Muscle of leg (tissue), 11 donors: Measurements from ENCODE around the gene GRPEL1. TPM values are rescaled to one million over a fixed set of nuclear protein-coding genes. Genes with fewer than 3 reads are reported as not detected.

Source experiments
- DNase-seq: peaks from one replicate; pipeline ENCODE4 v3.0.0; 2013
- H3K27ac ChIP-seq: one replicate; pipeline ENCODE4 v1.5.1; 2013; ENCODE audit warnings: mild to moderate bottlenecking, low read length, control low read depth
- H3K27me3 ChIP-seq: one replicate; pipeline ENCODE4 v1.6.1; 2013; ENCODE audit warnings: low read length; ENCODE audit not compliant: control insufficient read depth, insufficient read depth
- H3K36me3 ChIP-seq: one replicate; pipeline ENCODE4 v1.6.1; 2013; ENCODE audit warnings: low read length; ENCODE audit not compliant: control insufficient read depth, insufficient read depth
- H3K4me1 ChIP-seq: one replicate; pipeline ENCODE4 v1.6.1; 2013; ENCODE audit warnings: low read length; ENCODE audit not compliant: control insufficient read depth, insufficient read depth
- H3K4me3 ChIP-seq: one replicate; pipeline ENCODE4 v1.5.1; 2013; ENCODE audit warnings: low read length, control low read depth
- H3K9me3 ChIP-seq: replicated peaks from 2 replicates; pipeline ENCODE4 v1.6.1; 2013; ENCODE audit warnings: low read depth, low read length; ENCODE audit not compliant: control insufficient read depth
- WGBS: methylation state at CpG from one replicate; pipeline ENCODE4 v1.1.5; 2013; ENCODE audit warnings: missing lambda C conversion rate; ENCODE audit not compliant: insufficient coverage; 5-methylcytosine and 5-hydroxymethylcytosine counted together
- polyA plus RNA-seq, 8 donors: library from polyadenylated mRNA; unstranded; fragments of 120-200 nt; gene quantifications; one replicate each; pipeline versions ENCODE4 v1.2.1 to v1.2.3, GENCODE V29; 2013; ENCODE audit warnings: inconsistent platforms in 1 of 8, low replicate concordance in 1 of 8; ENCODE audit not compliant: insufficient read length in 8 of 8, insufficient read depth in 1 of 8
- total RNA-seq: library from RNA; stranded (reverse); fragments of 120-200 nt; gene quantifications from one replicate; pipeline ENCODE4 v1.2.4, GENCODE V29; 2013

The GRPEL1 gene
- total and polyA plus RNA-seq, 9 donors: 27.7 to 31.5 (median 30.0) TPM

- Histone ChIP-seq H3K27ac (peak overlapping the region; percentile 89), H3K27me3 (no peaks in the 10 kb centered on the region), H3K9me3 (no peaks in the 10 kb centered on the region), H3K4me1 (peaks cover 45% of the 10 kb centered on the region), H3K4me3 (peak overlapping the region; percentile 77), H3K36me3 (peaks cover 9% of the 10 kb centered on the region)
- 12% methylated on average over 42 of the region's 42 CpGs for WGBS
- peak; percentile 57 for DNase-seq
Observed at GRCh38 chr4:7041801-7042502, 25.9 kb downstream of the GRPEL1 start.

DNA sequence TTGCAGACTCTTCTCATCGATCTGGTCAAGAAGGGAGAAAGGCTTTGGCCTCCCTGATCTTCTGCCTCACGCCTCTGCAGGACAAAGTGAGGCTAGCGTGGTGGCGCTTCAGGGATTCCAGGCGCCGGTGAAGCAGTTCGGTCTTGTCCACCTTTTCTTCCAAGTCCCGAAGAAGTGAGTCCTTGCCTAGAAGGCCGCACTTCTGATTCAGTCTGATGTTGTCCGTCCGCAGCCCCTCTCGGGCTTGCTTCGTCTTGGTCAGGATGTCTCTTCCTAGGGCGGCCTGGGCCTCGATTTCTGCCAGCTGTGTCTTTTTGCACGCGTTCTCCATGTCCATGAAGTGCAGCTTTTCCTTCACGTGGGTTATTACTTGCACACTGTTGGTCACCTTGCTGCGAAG lies 26.6 kb downstream of the GRPEL1 start:
- Histone ChIP-seq H3K4me1 (peaks cover 38% of the 10 kb centered on the region), H3K27ac (no peak overlapping the region), H3K36me3 (peaks cover 6% of the 10 kb centered on the region), H3K4me3 (no peak overlapping the region), H3K9me3 (no peaks in the 10 kb centered on the region), H3K27me3 (no peaks in the 10 kb centered on the region)
- 87% methylated on average over 19 of the region's 19 CpGs for WGBS
- no peak for DNase-seq

GRCh38 chr4:7040765-7041164 lies 27.1 kb downstream of the GRPEL1 start:
- no peak overlapping the region for H3K4me3 ChIP-seq
- H3K9me3 ChIP-seq: no peaks in the 10 kb centered on the region
- peaks cover 33% of the 10 kb centered on the region for H3K4me1 ChIP-seq
- no peaks in the 10 kb centered on the region for H3K27me3 ChIP-seq
- H3K36me3 ChIP-seq: peaks cover 6% of the 10 kb centered on the region
- no peak overlapping the region for H3K27ac ChIP-seq
- WGBS: 57% methylated on average over 1 of the region's 4 CpGs
- DNase-seq: no peak

- no peak for DNase-seq
- Histone ChIP-seq H3K36me3 (peaks cover 6% of the 10 kb centered on the region), H3K4me3 (no peak overlapping the region), H3K27ac (no peak overlapping the region), H3K27me3 (no peaks in the 10 kb centered on the region), H3K9me3 (no peaks in the 10 kb centered on the region), H3K4me1 (peaks cover 15% of the 10 kb centered on the region)
- WGBS: no CpG with 5 or more reads among the region's 6 CpGs
Observed at GRCh38 chr4:7037425-7037824, 30.4 kb downstream of the GRPEL1 start.

DNA sequence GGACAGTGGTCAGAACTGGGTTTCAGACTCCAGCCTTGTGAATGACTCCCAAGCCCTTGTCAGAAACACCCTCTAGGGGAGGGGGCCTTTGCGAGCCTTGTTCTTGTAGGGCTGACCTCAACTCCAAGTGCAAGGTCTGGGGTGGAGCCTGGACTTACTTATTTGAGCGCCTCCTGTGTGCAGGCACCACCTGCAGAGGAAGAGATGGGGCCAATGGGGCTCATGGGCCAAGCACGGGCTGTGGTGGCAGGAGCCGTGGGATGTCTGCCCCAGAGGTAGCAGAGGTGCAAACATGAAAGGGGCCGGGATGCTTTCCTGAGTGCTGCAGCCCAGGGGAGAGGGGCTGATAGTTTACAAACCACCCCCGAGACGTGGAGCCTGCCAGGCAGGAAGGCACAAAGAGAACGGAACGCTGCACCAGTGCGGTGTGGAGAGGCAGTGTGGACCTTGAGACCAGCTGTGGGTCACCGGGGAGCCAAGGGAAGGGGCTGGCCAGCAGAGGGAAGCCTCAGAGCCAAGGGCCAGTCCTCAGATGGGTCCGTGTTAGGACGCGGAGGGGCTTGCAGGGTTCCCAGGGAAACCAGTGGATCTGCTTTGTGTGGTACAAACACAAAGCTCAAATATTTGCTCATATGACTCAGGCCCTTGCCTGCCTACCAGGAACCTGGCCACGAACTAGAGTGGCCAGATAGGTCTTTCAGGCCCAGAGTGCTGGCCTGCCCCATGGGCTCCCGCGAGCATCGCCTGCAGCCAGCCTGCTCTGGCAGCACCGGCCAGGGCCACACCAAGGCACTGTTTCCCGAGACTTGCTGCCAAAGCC lies 33.4 kb downstream of the GRPEL1 start:
- Histone ChIP-seq H3K4me1 (no peaks in the 10 kb centered on the region), H3K27me3 (no peaks in the 10 kb centered on the region), H3K4me3 (no peak overlapping the region), H3K27ac (no peak overlapping the region), H3K36me3 (peaks cover 33% of the 10 kb centered on the region), H3K9me3 (no peaks in the 10 kb centered on the region)
- 53% methylated on average over 19 of the region's 20 CpGs for WGBS
- no peak for DNase-seq

DNA sequence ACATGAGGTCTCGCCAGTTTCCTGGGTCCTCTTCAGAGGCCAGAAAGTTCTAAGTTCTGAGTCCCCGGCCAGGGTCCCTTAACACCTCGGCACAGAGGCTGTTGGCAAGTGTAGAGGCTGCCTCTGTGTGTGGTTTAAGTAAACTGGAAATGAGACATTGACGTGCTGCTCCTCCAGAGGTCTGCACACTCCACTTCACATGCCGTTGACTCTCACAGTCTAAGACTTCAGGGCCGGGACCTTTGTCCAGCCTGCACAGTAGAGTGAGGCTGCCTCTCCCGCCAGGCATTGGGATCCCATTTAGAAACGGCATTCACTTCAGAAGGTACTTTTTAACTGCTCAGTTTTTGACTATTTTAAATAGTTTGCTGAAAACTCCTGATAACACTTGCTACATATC lies 35.3 kb downstream of the GRPEL1 start:
- Histone ChIP-seq H3K27ac (no peak overlapping the region), H3K4me3 (no peak overlapping the region), H3K4me1 (no peaks in the 10 kb centered on the region), H3K9me3 (no peaks in the 10 kb centered on the region), H3K36me3 (peaks cover 47% of the 10 kb centered on the region), H3K27me3 (no peaks in the 10 kb centered on the region)
- DNase-seq: no peak
- WGBS: 74% methylated on average over 5 of the region's 8 CpGs

DNA sequence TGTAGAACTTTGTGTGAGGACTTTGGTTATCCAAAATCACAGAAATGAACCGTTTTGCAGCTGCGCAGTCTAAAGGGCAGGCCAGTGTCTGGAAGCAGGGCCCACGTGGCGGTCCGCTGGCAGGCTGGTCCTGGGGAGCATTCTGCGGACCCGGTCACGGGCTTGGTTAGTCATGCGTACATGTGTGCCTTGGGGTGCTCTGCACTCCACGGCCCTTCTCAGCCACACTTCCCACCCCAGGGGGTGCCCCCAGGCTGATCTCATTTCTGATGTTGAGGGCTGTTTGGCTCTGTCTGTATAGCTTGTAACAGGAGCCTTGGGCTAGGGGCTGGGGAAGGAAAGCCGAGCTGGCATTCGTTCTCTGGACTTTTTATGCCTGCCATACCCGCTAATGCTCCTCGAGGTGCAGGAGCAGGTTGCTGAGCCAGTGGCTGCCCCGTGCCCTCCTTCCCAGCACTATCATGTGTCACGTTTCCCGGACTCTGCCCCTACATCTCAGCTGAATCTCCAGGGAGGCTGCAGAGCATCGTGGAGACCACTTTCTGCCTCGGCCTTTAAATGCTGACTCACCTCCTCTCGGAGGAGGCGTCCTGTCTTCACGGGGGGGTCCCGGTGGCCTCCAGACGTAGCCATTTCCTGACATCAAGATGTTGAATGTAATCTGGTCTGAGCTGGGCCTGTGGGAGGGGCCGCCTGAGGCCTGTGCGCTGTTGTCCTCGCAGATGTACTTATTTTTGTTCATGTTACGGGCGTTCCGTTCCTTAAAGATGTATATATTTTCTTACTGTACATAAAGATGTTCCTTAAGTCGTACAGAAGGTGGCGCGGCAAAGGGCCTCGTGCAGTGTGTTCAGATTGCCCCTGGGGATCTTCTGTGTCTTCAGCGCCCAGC lies 36.1 kb downstream of the GRPEL1 start:
- Histone ChIP-seq H3K4me3 (no peak overlapping the region), H3K36me3 (peaks cover 53% of the 10 kb centered on the region), H3K9me3 (no peaks in the 10 kb centered on the region), H3K27ac (no peak overlapping the region), H3K4me1 (no peaks in the 10 kb centered on the region), H3K27me3 (no peaks in the 10 kb centered on the region)
- DNase-seq: no peak
- 82% methylated on average over 24 of the region's 35 CpGs for WGBS

DNA sequence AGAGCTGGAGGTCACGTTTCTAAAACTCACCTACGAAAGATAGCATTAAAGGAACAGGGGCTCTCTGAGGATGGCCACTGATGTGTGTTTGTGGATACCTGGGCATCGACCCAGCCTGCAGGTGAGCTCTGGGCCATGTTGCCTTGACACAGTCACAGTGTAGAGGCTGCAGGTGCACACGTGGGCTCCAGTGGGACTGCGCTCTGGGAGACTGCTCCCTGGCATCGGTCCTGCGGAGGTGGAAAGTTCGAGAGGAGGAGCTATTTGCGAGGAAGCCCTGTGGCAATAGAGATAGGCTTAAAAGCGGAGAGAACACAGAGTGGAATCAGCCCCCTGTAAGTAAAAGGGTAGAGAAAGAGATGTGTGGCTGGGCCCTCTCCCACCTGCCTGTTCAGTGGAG lies 37.0 kb downstream of the GRPEL1 start:
- H3K36me3 ChIP-seq: peaks cover 55% of the 10 kb centered on the region
- DNase-seq: no peak
- no peaks in the 10 kb centered on the region for H3K4me1 ChIP-seq
- no peaks in the 10 kb centered on the region for H3K27me3 ChIP-seq
- WGBS: 91% methylated on average over 10 of the region's 10 CpGs
- no peak overlapping the region for H3K4me3 ChIP-seq
- H3K27ac ChIP-seq: no peak overlapping the region
- no peaks in the 10 kb centered on the region for H3K9me3 ChIP-seq

DNA sequence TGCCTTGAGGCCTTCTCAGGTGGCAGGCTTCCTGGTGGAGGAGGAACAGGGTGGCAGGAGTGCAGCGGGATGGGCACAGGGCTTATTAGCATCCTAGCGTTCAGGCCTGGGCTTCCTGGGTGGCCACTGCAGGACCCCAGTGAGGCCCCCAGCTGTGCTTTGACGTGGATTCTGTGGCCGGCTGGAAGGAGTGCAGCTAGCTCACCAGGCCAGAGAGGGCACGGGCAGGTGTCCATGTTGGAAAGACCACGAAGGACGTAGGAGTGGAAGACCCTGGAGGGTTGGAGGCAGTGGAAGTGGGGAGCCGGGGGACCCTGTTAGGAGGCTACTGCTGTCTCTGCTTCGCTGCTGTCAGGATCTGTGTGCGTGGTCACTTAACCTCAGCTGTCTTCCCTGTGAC lies 37.9 kb downstream of the GRPEL1 start:
- DNase-seq: no peak
- Histone ChIP-seq H3K27ac (no peak overlapping the region), H3K4me1 (no peaks in the 10 kb centered on the region), H3K4me3 (no peak overlapping the region), H3K9me3 (no peaks in the 10 kb centered on the region), H3K27me3 (no peaks in the 10 kb centered on the region), H3K36me3 (peaks cover 65% of the 10 kb centered on the region)
- WGBS: 95% methylated on average over 9 of the region's 10 CpGs

- Histone ChIP-seq H3K9me3 (no peaks in the 10 kb centered on the region), H3K4me3 (no peak overlapping the region), H3K27me3 (no peaks in the 10 kb centered on the region), H3K36me3 (peaks cover 71% of the 10 kb centered on the region), H3K4me1 (no peaks in the 10 kb centered on the region), H3K27ac (no peak overlapping the region)
- DNase-seq: no peak
- WGBS: 92% methylated on average over 12 of the region's 12 CpGs
Observed at GRCh38 chr4:7029212-7029611, 38.7 kb downstream of the GRPEL1 start.
